Measurements from ENCODE around the gene ATP6V0B. TPM values are rescaled to one million over a fixed set of nuclear protein-coding genes. Genes with fewer than 3 reads are reported as not detected.

Gene ATP6V0B
- total RNA-seq, 4 donors from 2014 or later = 68.1 to 122 (median 98.2) TPM

GRCh38 chr1:43983253-43983899 is 8.6 kb downstream of the ATP6V0B start:
- TF ChIP-seq POLR2A (IDR thresholded peaks at IDR 0.05; ENCODE audit: low read depth) (no peak), EP300 (IDR thresholded peaks at IDR 0.05) (no peak), CTCF (IDR thresholded peaks at IDR 0.05) (no peak), POLR2AphosphoS5 (IDR thresholded peaks at IDR 0.05) (no peak)
- no peak for DNase-seq (ENCODE audit: extremely low spot score)
- WGBS = 78% methylated on average over 12 of the region's 12 CpGs

GRCh38 chr1:43984855-43985254 is 10.1 kb downstream of the ATP6V0B start:
- no peak for DNase-seq (ENCODE audit: extremely low spot score)

More at GRCh38 chr1:43983253-43983899, 8.6 kb downstream of the ATP6V0B start:
- Histone ChIP-seq H3K27ac (replicated peaks in 1 of 4) (no peak overlapping the region), H3K27me3 (no peaks in the 10 kb centered on the region), H3K9me3 (no peaks in the 10 kb centered on the region), H3K4me1 (peaks cover 14 to 31% (median 20%) of the 10 kb centered on the region in 4 donors), H3K4me3 (no peak overlapping the region), H3K36me3 (peaks cover 0 to 40% (median 21%) of the 10 kb centered on the region in 4 donors)
- intact Hi-C loops (cut with DNase I) = no loop called here

GRCh38 chr1:43985984-43986595 is 11.3 kb downstream of the ATP6V0B start:
- TF ChIP-seq CTCF (IDR thresholded peaks at IDR 0.05) (no peak), POLR2AphosphoS5 (IDR thresholded peaks at IDR 0.05) (no peak), EP300 (IDR thresholded peaks at IDR 0.05) (no peak), POLR2A (IDR thresholded peaks at IDR 0.05; ENCODE audit: low read depth) (no peak)
- peaks cover 7 to 16% (median 9%) of the 10 kb centered on the region in 4 donors for H3K4me1 ChIP-seq
- WGBS = 88% methylated on average over 4 of the region's 4 CpGs
- H3K4me3 ChIP-seq = no peak overlapping the region
- H3K36me3 ChIP-seq = peaks cover 0 to 38% (median 21%) of the 10 kb centered on the region in 4 donors
- no peaks in the 10 kb centered on the region for H3K9me3 ChIP-seq
- H3K27ac ChIP-seq (replicated peaks in 1 of 4) = no peak overlapping the region
- no peak for DNase-seq (ENCODE audit: extremely low spot score)
- intact Hi-C loops (cut with DNase I) = no loop called here
- H3K27me3 ChIP-seq = no peaks in the 10 kb centered on the region

More at GRCh38 chr1:43984855-43985254, 10.1 kb downstream of the ATP6V0B start:
- TF ChIP-seq CTCF (IDR thresholded peaks at IDR 0.05) (no peak), POLR2A (IDR thresholded peaks at IDR 0.05; ENCODE audit: low read depth) (no peak), EP300 (IDR thresholded peaks at IDR 0.05) (no peak), POLR2AphosphoS5 (IDR thresholded peaks at IDR 0.05) (no peak)
- intact Hi-C loops (cut with DNase I) = no loop called here
- WGBS = 91% methylated on average over 7 of the region's 16 CpGs
- H3K36me3 ChIP-seq = peaks cover 0 to 39% (median 21%) of the 10 kb centered on the region in 4 donors
- H3K27ac ChIP-seq (replicated peaks in 1 of 4) = no peak overlapping the region
- no peak overlapping the region for H3K4me3 ChIP-seq
- H3K9me3 ChIP-seq = no peaks in the 10 kb centered on the region
- H3K27me3 ChIP-seq = no peaks in the 10 kb centered on the region
- H3K4me1 ChIP-seq = peaks cover 7 to 19% (median 11%) of the 10 kb centered on the region in 4 donors

GRCh38 chr1:43986712-43987111 is 12.0 kb downstream of the ATP6V0B start:
- H3K36me3 ChIP-seq = peaks cover 0 to 31% (median 21%) of the 10 kb centered on the region in 4 donors
- H3K4me1 ChIP-seq = peaks cover 10 to 19% (median 12%) of the 10 kb centered on the region in 4 donors
- DNase-seq (ENCODE audit: extremely low spot score) = no peak
- no peaks in the 10 kb centered on the region for H3K9me3 ChIP-seq
- intact Hi-C loops (cut with DNase I) = no loop called here
- H3K4me3 ChIP-seq = no peak overlapping the region
- no peak overlapping the region for H3K27ac ChIP-seq (replicated peaks in 1 of 4)
- no peak for TF ChIP-seq CTCF (IDR thresholded peaks at IDR 0.05)
- TF ChIP-seq POLR2A (IDR thresholded peaks at IDR 0.05; ENCODE audit: low read depth) = no peak
- TF ChIP-seq EP300 (IDR thresholded peaks at IDR 0.05) = no peak
- TF ChIP-seq POLR2AphosphoS5 (IDR thresholded peaks at IDR 0.05) = no peak
- 79% methylated on average over 6 of the region's 6 CpGs for WGBS
- no peaks in the 10 kb centered on the region for H3K27me3 ChIP-seq

Measured in esophagus muscularis mucosa (tissue), 4 donors.